Measurements from ENCODE around the gene HOOK2.

GRCh38 chr19:12720296-12720695, 55.1 kb downstream of the HOOK2 start:
- TF ChIP-seq HDAC6 (IDR thresholded peaks at IDR 0.05; ENCODE audit: low read depth, low read length): no peak
- TF ChIP-seq RFXAP (CRISPR knock-in tag; IDR thresholded peaks at IDR 0.05; ENCODE audit: borderline replicate concordance): no peak

Measured in HepG2 (cell line).